ENCODE measurements around the gene SPEN.

- TF ChIP-seq TAF1 (IDR thresholded peaks at IDR 0.05; ENCODE audit: borderline replicate concordance, low read depth, low read length) (no peak), POLR2A (IDR thresholded peaks at IDR 0.05; ENCODE audit: low read depth, low read length) (no peak; the same call in 1 of the 2 replicates)
These were observed 100.0 kb downstream of the SPEN start for GRCh38 chr1:15947382-15948090.
